Tibial nerve (tissue), 4 donors: Measurements from ENCODE around the gene PUSL1. TPM values are rescaled to one million over a fixed set of nuclear protein-coding genes. Genes with fewer than 3 reads are reported as not detected.

Source experiments
- DNase-seq, 2 donors: peaks; one replicate each; pipeline ENCODE4 v3.0.0-alpha.2; 2019; ENCODE audit warnings: low spot score in 2 of 2
- H3K27ac ChIP-seq, 4 donors: fragments of 200-600 bp; sonication (generic) in 3 of 4; one replicate each; pipeline ENCODE4 v1.5.1; 2017 to 2019; ENCODE audit warnings: mild to moderate bottlenecking in 1 of 4
- H3K27me3 ChIP-seq, 2 donors: fragments of 200-600 bp; sonication (generic) in 1 of 2; one replicate each; pipeline versions ENCODE4 v1.5.1 to v1.6.0; 2017 to 2019
- H3K36me3 ChIP-seq, 3 donors: fragments of 200-600 bp; sonication (generic); one replicate each; pipeline ENCODE4 v1.5.1; 2018 to 2019
- H3K4me1 ChIP-seq, 4 donors: fragments of 200-600 bp; sonication (generic) in 3 of 4; one replicate each; pipeline ENCODE4 v1.5.1; 2017 to 2019
- H3K4me3 ChIP-seq, 4 donors: fragments of 200-600 bp; sonication (generic) in 3 of 4; one replicate each; pipeline ENCODE4 v1.5.1; 2017 to 2019; ENCODE audit warnings: mild to moderate bottlenecking in 1 of 4, moderate library complexity in 1 of 4
- H3K9me3 ChIP-seq, 4 donors: fragments of 200-600 bp; sonication (generic) in 3 of 4; one replicate each; pipeline ENCODE4 v1.5.1; 2017 to 2019
- CTCF ChIP-seq, 5 experiments: fragments of 200-600 bp in 3 of 5; fragments of 450-650 bp in 2 of 5; sonication (generic) in 3 of 5; IDR thresholded peaks; one replicate each; pipeline ENCODE4 v1.5.1; 2016 to 2019; ENCODE audit warnings: antibody characterized with exemption in 5 of 5, mild to moderate bottlenecking in 3 of 5, moderate library complexity in 2 of 5
- EP300 ChIP-seq, 2 donors: sonication (generic); formaldehyde crosslinking; IDR thresholded peaks; one replicate each; pipeline ENCODE4 v1.6.1; 2017; ENCODE audit warnings: antibody characterized with exemption in 2 of 2, mild to moderate bottlenecking in 1 of 2
- POLR2A ChIP-seq, 2 donors: fragments of 450-650 bp; IDR thresholded peaks; one replicate each; pipeline ENCODE4 v1.6.1; 2017; ENCODE audit warnings: antibody characterized with exemption in 2 of 2, mild to moderate bottlenecking in 2 of 2, moderate library complexity in 2 of 2
- WGBS, 2 donors: methylation state at CpG; one replicate each; pipeline ENCODE4 v1.1.5; 2018; 5-methylcytosine and 5-hydroxymethylcytosine counted together
- total RNA-seq, 4 donors: library from RNA; depleted of rRNA; stranded (reverse); fragments of >200 nt; gene quantifications; one replicate each; pipeline ENCODE4 v1.1.0, GENCODE V29; 2016

The PUSL1 gene, protein sequence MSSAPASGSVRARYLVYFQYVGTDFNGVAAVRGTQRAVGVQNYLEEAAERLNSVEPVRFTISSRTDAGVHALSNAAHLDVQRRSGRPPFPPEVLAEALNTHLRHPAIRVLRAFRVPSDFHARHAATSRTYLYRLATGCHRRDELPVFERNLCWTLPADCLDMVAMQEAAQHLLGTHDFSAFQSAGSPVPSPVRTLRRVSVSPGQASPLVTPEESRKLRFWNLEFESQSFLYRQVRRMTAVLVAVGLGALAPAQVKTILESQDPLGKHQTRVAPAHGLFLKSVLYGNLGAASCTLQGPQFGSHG
- total RNA-seq = 10 to 100 TPM; 17.5 to 22.2 (median 19.7) TPM

DNA sequence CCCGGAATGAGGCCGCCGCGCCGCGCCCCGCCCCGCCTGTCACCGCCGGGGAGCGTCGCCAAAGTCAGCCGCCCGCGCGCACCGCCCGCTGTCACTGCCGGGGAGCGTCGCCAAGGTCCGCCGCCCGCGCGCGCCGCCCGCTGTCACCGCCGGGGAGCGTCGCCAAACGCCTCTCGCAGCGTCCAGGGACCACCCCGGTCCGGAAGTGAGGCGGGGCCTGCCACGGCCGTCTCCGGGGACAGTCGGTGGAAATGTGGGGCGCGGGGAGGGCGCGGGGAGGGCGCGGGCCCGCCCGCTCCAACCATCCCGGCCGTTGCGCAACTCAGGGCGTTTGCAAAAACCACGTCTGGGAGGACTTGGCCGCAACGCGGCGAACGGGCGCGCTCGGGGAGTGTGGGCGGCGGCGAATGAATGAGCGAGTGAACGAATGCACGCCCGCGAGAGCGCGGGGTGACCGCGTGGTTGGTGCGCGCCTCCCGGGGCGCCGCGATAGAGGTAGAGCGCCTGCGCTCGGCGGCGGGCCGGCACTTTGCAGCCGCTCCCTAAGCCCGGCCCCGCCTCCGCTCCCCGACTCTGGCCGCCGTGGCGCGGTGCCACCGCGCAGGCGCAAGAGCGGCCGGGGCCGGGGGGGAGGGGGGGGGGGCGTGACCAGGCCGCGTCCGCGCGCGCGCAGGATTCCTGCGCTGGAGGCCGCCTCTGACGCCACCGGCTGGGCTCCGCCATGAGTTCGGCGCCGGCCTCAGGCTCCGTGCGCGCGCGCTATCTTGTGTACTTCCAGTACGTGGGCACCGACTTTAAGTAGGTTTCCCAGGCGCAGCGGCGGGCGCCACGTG lies at the start of gene PUSL1, which contains the start of gene ACAP3:
TSS of gene PUSL1 (plus strand) at position 675 of the 833 bp plus-strand sequence. CDS start at position 722, 47 bp downstream.
TSS of gene ACAP3 (minus strand) at position 8 of the 833 bp plus-strand sequence. CDS start 115 bp downstream, outside the sequence.
- Histone ChIP-seq H3K4me3 (peak within 1 kb of the TSS; percentile 60 to 94 (median 86)), H3K36me3 (peaks cover 0 to 36% (median 0%) of the 10 kb centered on the region in 3 donors), H3K9me3 (no peaks in the 10 kb centered on the region), H3K27ac (peak within 1 kb of the TSS; percentile 86 to 98 (median 94)), H3K27me3 (no peaks in the 10 kb centered on the region), H3K4me1 (peaks cover 8 to 59% (median 47%) of the 10 kb centered on the region in 4 donors)
- peak; percentile 22 to 59 for TF ChIP-seq EP300 (IDR thresholded peaks at IDR 0.05)
- TF ChIP-seq CTCF (IDR thresholded peaks at IDR 0.05) = peak in 4 of 5 experiments; percentile 13 to 61 (median 34)
- peak in 1 of 2 donors; percentile 13 for TF ChIP-seq POLR2A (IDR thresholded peaks at IDR 0.05)
- peak; percentile 87 to 91 for DNase-seq
- 0 to 1% methylated on average over 39 to 40 of the region's 131 CpGs for WGBS, 2 donors

GRCh38 chr1:1259119-1259488 lies 49.3 kb upstream of the PUSL1 start:
- H3K4me1 ChIP-seq = peaks cover 0 to 7% (median 0%) of the 10 kb centered on the region in 4 donors
- H3K36me3 ChIP-seq = peaks cover 4 to 94% (median 21%) of the 10 kb centered on the region in 3 donors
- no peak for DNase-seq
- no peaks in the 10 kb centered on the region for H3K27me3 ChIP-seq
- no peaks in the 10 kb centered on the region for H3K9me3 ChIP-seq
- TF ChIP-seq POLR2A (IDR thresholded peaks at IDR 0.05) = no peak
- TF ChIP-seq EP300 (IDR thresholded peaks at IDR 0.05) = no peak
- no peak for TF ChIP-seq CTCF (IDR thresholded peaks at IDR 0.05)
- H3K4me3 ChIP-seq = no peak overlapping the region
- H3K27ac ChIP-seq = no peak overlapping the region
- 92 to 94% methylated on average over 22 of the region's 22 CpGs for WGBS, 2 donors

- no peaks in the 10 kb centered on the region for H3K9me3 ChIP-seq
- no peaks in the 10 kb centered on the region for H3K27me3 ChIP-seq
- peaks cover 0 to 7% (median 0%) of the 10 kb centered on the region in 4 donors for H3K4me1 ChIP-seq
- DNase-seq = no peak
- H3K4me3 ChIP-seq = no peak overlapping the region
- TF ChIP-seq POLR2A (IDR thresholded peaks at IDR 0.05) = no peak
- TF ChIP-seq EP300 (IDR thresholded peaks at IDR 0.05) = no peak
- no peak for TF ChIP-seq CTCF (IDR thresholded peaks at IDR 0.05)
- WGBS, 2 donors = 89 to 95% methylated on average over 18 of the region's 18 CpGs
- H3K27ac ChIP-seq = no peak overlapping the region
- peaks cover 4 to 94% (median 21%) of the 10 kb centered on the region in 3 donors for H3K36me3 ChIP-seq
Measured at GRCh38 chr1:1259540-1259939, 48.9 kb upstream of the PUSL1 start.

DNA sequence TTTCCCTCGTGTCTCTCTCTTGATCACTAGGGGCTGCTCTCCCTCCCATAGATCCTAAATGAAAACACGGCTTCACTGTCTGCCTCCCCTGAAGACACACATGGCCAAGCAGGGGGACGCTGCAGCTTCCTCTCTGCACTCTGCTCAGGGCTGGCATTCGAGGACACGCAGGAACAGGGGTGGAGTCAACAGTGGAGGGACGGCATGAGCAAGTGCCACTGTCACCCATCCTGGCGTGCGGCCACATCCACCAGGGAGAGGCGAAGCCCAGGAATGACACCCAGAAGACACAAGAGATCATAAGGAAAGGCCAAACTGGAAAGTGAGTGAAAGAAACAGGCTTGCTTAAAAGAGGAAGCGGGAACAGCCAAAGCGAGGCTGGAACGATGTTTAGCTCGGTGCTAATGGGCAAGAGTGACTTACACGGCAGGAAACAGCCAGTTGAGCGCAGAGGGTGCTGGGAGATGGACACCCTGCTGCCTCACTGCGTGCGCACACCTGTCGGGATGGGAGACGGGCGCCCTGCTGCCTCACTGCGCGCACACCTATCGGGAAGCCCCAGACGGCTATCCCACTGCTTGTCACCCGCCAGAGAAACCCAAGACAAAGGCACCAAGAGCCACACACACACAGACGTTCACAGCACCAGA lies 48.3 kb upstream of the PUSL1 start:
- peaks cover 4 to 94% (median 18%) of the 10 kb centered on the region in 3 donors for H3K36me3 ChIP-seq
- TF ChIP-seq CTCF (IDR thresholded peaks at IDR 0.05) (no peak), POLR2A (IDR thresholded peaks at IDR 0.05) (no peak), EP300 (IDR thresholded peaks at IDR 0.05) (no peak)
- peaks cover 0 to 12% (median 0%) of the 10 kb centered on the region in 4 donors for H3K4me1 ChIP-seq
- WGBS, 2 donors = 81 to 87% methylated on average over 26 of the region's 26 CpGs
- no peak overlapping the region for H3K4me3 ChIP-seq
- no peak overlapping the region for H3K27ac ChIP-seq
- no peak for DNase-seq
- no peaks in the 10 kb centered on the region for H3K9me3 ChIP-seq
- no peaks in the 10 kb centered on the region for H3K27me3 ChIP-seq
